ENCODE data around the gene PSORS1C1. TPM values are rescaled to one million over a fixed set of nuclear protein-coding genes. Genes with fewer than 3 reads are reported as not detected.

The PSORS1C1 gene
- total and polyA plus RNA-seq, 10 donors: 0.11 to 3.4 (median 0.76) TPM; not detected in 3

DNA sequence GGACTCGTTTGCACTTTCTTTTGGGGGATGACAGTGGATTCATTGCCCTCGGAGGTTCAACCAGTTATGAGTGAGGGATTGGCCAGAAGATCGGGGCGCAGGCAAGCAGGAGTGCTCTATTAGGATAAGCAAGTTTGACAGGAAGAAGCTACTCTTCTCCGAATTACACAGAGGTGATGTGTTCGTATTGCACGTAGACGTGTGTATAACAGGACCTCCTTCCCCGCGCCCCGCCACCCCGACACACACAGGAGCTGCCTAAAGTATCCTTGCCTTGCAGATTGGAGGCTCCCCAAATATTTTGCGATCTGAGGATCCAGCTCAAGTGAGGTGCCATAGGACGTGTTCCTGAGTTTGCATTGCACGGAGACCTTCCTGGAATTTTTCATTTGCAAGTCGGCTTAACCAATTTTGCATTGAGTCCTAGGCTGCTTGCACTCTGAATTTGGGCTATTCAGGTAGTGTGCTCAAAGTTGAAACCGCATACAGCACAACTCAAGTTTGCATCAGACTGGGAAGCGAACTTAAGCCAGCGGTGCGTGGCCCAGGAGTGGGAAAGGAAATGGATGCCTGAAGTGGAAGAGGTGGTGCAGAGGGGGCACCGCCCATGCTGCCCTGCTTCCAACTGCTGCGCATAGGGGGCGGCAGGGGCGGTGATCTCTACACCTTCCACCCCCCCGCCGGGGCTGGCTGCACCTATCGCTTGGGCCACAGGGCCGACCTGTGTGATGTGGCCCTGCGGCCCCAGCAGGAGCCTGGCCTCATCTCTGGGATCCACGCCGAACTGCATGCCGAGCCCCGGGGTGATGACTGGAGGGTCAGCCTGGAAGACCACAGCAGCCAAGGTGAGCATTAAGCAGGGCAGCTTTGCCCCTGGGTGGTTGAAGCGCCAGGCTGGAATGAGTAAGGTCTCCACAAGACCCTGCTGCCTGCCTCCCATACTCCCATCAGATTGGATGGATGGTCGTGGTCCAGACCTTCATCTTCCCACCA lies 44.6 kb downstream of the PSORS1C1 start:
- intact Hi-C loops (cut with DNase I; ENCODE audit: low total_unique reads): no loop called here
- peak overlapping the region in 5 of 8 donors; percentile 79 to 90 (median 84) for H3K27ac ChIP-seq
- no peaks in the 10 kb centered on the region for H3K9me3 ChIP-seq
- no peaks in the 10 kb centered on the region for H3K27me3 ChIP-seq (replicated peaks in 1 of 7)
- peak; percentile 79 for DNase-seq
- peaks cover 11 to 38% (median 25%) of the 10 kb centered on the region in 6 donors for H3K4me1 ChIP-seq
- TF ChIP-seq POLR2AphosphoS5 (IDR thresholded peaks at IDR 0.05) (no peak), POLR2A (IDR thresholded peaks at IDR 0.05) (no peak)
- TF ChIP-seq, protein P1, sequence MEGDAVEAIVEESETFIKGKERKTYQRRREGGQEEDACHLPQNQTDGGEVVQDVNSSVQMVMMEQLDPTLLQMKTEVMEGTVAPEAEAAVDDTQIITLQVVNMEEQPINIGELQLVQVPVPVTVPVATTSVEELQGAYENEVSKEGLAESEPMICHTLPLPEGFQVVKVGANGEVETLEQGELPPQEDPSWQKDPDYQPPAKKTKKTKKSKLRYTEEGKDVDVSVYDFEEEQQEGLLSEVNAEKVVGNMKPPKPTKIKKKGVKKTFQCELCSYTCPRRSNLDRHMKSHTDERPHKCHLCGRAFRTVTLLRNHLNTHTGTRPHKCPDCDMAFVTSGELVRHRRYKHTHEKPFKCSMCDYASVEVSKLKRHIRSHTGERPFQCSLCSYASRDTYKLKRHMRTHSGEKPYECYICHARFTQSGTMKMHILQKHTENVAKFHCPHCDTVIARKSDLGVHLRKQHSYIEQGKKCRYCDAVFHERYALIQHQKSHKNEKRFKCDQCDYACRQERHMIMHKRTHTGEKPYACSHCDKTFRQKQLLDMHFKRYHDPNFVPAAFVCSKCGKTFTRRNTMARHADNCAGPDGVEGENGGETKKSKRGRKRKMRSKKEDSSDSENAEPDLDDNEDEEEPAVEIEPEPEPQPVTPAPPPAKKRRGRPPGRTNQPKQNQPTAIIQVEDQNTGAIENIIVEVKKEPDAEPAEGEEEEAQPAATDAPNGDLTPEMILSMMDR (IDR thresholded peaks at IDR 0.05 in 8 of 11, conservative IDR thresholded peaks at IDR 0.05 in 3 of 11): no peak
- H3K36me3 ChIP-seq: peaks cover 0 to 45% (median 4%) of the 10 kb centered on the region in 6 donors
- H3K4me3 ChIP-seq: peak overlapping the region; percentile 63 to 94 (median 84)
- 3 to 26% (median 21%) methylated on average over 21 to 35 of the region's 35 CpGs for WGBS, 5 donors

DNA sequence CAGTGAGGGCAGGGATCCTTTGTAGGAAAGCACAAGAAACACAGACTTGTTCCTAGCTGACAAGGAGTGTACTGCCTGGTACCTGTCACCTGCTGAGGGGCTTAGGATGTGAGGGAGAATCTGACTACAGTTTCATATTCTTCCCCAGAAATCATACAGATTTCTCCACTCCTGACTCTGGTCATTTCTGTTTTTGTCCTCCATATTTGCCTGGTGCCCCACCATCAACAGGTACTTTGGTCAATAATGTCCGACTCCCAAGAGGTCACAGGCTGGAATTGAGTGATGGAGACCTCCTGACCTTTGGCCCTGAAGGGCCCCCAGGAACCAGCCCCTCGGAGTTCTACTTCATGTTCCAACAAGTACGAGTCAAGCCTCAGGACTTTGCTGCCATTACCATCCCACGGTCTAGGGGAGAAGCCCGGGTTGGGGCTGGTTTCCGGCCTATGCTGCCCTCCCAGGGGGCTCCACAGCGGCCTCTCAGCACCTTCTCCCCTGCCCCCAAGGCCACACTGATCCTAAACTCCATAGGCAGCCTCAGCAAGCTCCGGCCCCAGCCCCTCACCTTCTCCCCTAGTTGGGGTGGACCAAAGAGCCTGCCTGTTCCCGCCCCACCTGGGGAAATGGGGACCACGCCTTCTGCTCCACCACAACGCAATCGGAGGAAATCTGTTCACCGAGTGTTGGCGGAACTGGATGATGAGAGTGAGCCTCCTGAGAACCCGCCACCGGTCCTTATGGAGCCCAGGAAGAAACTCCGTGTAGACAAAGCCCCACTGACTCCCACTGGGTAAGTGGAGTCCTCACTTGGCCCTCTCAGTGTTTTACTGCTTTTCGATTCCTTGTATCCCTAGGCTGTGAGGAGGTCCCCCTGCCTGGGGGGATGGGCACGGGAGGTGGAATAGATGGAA lies 46.9 kb downstream of the PSORS1C1 start:
- intact Hi-C loops (cut with DNase I; ENCODE audit: low total_unique reads): no loop called here
- H3K4me3 ChIP-seq: no peak overlapping the region
- TF ChIP-seq POLR2A (IDR thresholded peaks at IDR 0.05) (no peak), POLR2AphosphoS5 (IDR thresholded peaks at IDR 0.05) (no peak)
- TF ChIP-seq, protein P1 (IDR thresholded peaks at IDR 0.05 in 8 of 11, conservative IDR thresholded peaks at IDR 0.05 in 3 of 11): no peak

DNA sequence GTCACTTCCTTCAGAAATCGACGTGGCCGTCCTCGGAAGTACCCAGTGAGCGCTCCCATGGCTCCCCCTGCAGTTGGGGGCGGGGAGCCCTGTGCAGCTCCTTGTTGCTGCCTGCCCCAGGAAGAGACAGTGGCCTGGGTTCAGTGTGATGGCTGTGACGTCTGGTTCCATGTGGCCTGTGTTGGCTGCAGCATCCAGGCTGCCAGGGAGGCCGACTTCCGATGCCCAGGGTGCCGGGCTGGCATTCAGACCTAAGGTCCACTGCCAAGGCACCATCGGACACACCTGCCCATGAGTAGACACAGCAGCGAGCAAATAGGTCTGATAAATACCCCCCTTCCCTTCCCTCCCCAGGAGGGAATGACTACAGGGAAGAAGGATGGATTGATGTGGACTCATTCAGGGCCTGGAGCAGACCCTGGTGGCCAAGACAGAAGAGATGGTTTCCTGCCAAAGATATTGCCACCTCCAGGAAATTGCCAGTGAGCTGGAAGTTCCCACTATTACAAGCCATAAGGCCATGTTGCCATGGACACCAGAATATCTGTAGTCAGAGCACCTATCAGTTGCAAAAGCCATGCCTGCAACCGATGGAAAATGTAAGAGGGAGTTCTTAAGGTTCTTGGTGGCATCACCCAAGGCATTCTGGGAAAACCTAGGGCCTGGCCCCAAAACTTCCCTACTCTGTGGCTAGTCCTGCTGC lies 48.0 kb downstream of the PSORS1C1 start:
- Histone ChIP-seq H3K4me1 (peaks cover 6 to 26% (median 17%) of the 10 kb centered on the region in 6 donors), H3K4me3 (no peak overlapping the region), H3K9me3 (no peaks in the 10 kb centered on the region), H3K27ac (no peak overlapping the region), H3K36me3 (peaks cover 0 to 22% (median 0%) of the 10 kb centered on the region in 6 donors), H3K27me3 (replicated peaks in 1 of 7) (no peaks in the 10 kb centered on the region)
- TF ChIP-seq POLR2AphosphoS5 (IDR thresholded peaks at IDR 0.05) (no peak), POLR2A (IDR thresholded peaks at IDR 0.05) (no peak)
- TF ChIP-seq, protein P1 (IDR thresholded peaks at IDR 0.05 in 8 of 11, conservative IDR thresholded peaks at IDR 0.05 in 3 of 11): no peak
- peak; percentile 9 for DNase-seq
- 87 to 94% (median 89%) methylated on average over 6 to 13 of the region's 13 CpGs for WGBS, 5 donors
- intact Hi-C loops (cut with DNase I; ENCODE audit: low total_unique reads): no loop called here

More for the DNA sequence above, 46.9 kb downstream of the PSORS1C1 start:
- Histone ChIP-seq H3K9me3 (no peaks in the 10 kb centered on the region), H3K4me1 (peaks cover 11 to 37% (median 26%) of the 10 kb centered on the region in 6 donors), H3K36me3 (peaks cover 0 to 24% (median 0%) of the 10 kb centered on the region in 6 donors), H3K27ac (no peak overlapping the region), H3K27me3 (replicated peaks in 1 of 7) (no peaks in the 10 kb centered on the region)
- 92 to 95% (median 94%) methylated on average over 16 to 19 of the region's 19 CpGs for WGBS, 5 donors
- DNase-seq: no peak

All from spleen (tissue), 11 donors.